AG04449 (cell line): ENCODE results near the gene PPP1R12C.

Source experiments
- CTCF ChIA-PET: fragments of 350-600 bp; formaldehyde crosslinking; extraction: SDS; loops from one replicate; lab custom pipeline; 2021; ENCODE audit warnings: antibody characterized with exemption; lab: Yijun Ruan, JAX
- POLR2A ChIA-PET: fragments of 400-600, 350-600 bp; formaldehyde crosslinking; extraction: SDS; loops from one replicate; lab custom pipeline; 2020; ENCODE audit warnings: antibody characterized with exemption, inconsistent platforms; lab: Yijun Ruan, JAX
- DNase-seq: peaks from one replicate; pipeline ENCODE4 v3.0.0-alpha.2; 2010; ENCODE audit warnings: low read depth, low spot score
- H3K4me3 ChIP-seq: 2 replicates; pipeline ENCODE4 v1.5.1; 2011; ENCODE audit warnings: low read depth, mild to moderate bottlenecking, control low read depth, low read length
- CTCF ChIP-seq: IDR thresholded peaks from one replicate; pipeline ENCODE4 v1.5.1; 2011; ENCODE audit warnings: mild to moderate bottlenecking, moderate library complexity, low read length, control low read depth, inconsistent platforms; ENCODE audit not compliant: insufficient read depth; ENCODE audit errors: missing control alignments

PPP1R12C gene

GRCh38 chr19:55048446-55048845 is 69.0 kb downstream of the PPP1R12C start:
- DNase-seq, result no peak
- ChIA-PET CTCF (no interaction called here), POLR2A (no interaction called here)
- no peak for TF ChIP-seq CTCF
- no peak overlapping the region for H3K4me3 ChIP-seq

- CTCF ChIA-PET, result no interaction called here
- no peak for TF ChIP-seq CTCF
- no peak overlapping the region for H3K4me3 ChIP-seq
- DNase-seq, result no peak
- POLR2A ChIA-PET, result no interaction called here
Observed at GRCh38 chr19:55047951-55048350, 69.5 kb downstream of the PPP1R12C start.

GRCh38 chr19:55046975-55047622 is 70.3 kb downstream of the PPP1R12C start:
- ChIA-PET CTCF (no interaction called here), POLR2A (no interaction called here)
- DNase-seq, result no peak
- TF ChIP-seq CTCF, result no peak
- no peak overlapping the region for H3K4me3 ChIP-seq

- ChIA-PET POLR2A (no interaction called here), CTCF (no interaction called here)
- no peak overlapping the region for H3K4me3 ChIP-seq
- no peak for DNase-seq
- no peak for TF ChIP-seq CTCF
Observed at GRCh38 chr19:55044771-55045716, 72.4 kb downstream of the PPP1R12C start.

- DNase-seq, result no peak
- ChIA-PET CTCF (no interaction called here), POLR2A (interaction anchor here (0.7 kb wide), 1 partner anchor 12 kb away, joined by 3 read pairs; no protein-coding TSS in a partner anchor)
Observed at GRCh38 chr19:55044286-55044685, 73.2 kb downstream of the PPP1R12C start.

More at GRCh38 chr19:55044286-55044685, 73.2 kb downstream of the PPP1R12C start:
- no peak overlapping the region for H3K4me3 ChIP-seq
- TF ChIP-seq CTCF, result no peak
